HL-60 (cell line): ENCODE measurements around the gene ZNF804A.

Source experiments
- DNase-seq, 2 experiments: peaks; one replicate each; pipeline ENCODE4 v3.0.0-alpha.2; 2010 to 2020; ENCODE audit warnings: low read depth in 1 of 2, low spot score in 1 of 2
- H3K27ac ChIP-seq: fragments of 250-450 bp; sonication (Bioruptor Pico); replicated peaks from 2 replicates; pipeline ENCODE4 v1.5.1; 2020; ENCODE audit warnings: mild to moderate bottlenecking, moderate library complexity
- H3K27me3 ChIP-seq: fragments of 250-450 bp; sonication (Bioruptor Pico); 2 replicates; pipeline ENCODE4 v1.5.1; 2021; ENCODE audit warnings: mild to moderate bottlenecking, moderate library complexity; ENCODE audit not compliant: insufficient read depth, poor library complexity, severe bottlenecking
- H3K4me3 ChIP-seq: replicated peaks from 2 replicates; pipeline ENCODE4 v1.5.1; 2011; ENCODE audit warnings: mild to moderate bottlenecking, control low read depth, low read length; ENCODE audit not compliant: insufficient read depth
- GABPA ChIP-seq: IDR thresholded peaks from 2 replicates; pipeline ENCODE4 v1.6.1; 2012; ENCODE audit warnings: low read depth
- POLR2AphosphoS5 ChIP-seq: IDR thresholded peaks from 2 replicates; pipeline ENCODE4 v1.6.1; 2012; ENCODE audit warnings: low read depth
- SPI1 ChIP-seq: IDR thresholded peaks from 2 replicates; pipeline ENCODE4 v1.6.1; 2012; ENCODE audit warnings: low read depth, mild to moderate bottlenecking, borderline replicate concordance
- TF ChIP-seq, protein P1 (sequence below): IDR thresholded peaks from 2 replicates; pipeline ENCODE4 v1.6.1; 2012; ENCODE audit warnings: low read depth; ENCODE audit not compliant: insufficient replicate concordance
- TF ChIP-seq, protein P2 (sequence below): IDR thresholded peaks from one replicate; pipeline ENCODE4 v1.5.1; 2011; ENCODE audit warnings: low read length, control low read depth, inconsistent platforms; ENCODE audit not compliant: insufficient read depth

ZNF804A gene

GRCh38 chr2:184780384-184780783, 182.1 kb downstream of the ZNF804A start:
- no peak for DNase-seq
- TF ChIP-seq SPI1 (no peak), POLR2AphosphoS5 (no peak), GABPA (no peak)
- TF ChIP-seq, protein P1, sequence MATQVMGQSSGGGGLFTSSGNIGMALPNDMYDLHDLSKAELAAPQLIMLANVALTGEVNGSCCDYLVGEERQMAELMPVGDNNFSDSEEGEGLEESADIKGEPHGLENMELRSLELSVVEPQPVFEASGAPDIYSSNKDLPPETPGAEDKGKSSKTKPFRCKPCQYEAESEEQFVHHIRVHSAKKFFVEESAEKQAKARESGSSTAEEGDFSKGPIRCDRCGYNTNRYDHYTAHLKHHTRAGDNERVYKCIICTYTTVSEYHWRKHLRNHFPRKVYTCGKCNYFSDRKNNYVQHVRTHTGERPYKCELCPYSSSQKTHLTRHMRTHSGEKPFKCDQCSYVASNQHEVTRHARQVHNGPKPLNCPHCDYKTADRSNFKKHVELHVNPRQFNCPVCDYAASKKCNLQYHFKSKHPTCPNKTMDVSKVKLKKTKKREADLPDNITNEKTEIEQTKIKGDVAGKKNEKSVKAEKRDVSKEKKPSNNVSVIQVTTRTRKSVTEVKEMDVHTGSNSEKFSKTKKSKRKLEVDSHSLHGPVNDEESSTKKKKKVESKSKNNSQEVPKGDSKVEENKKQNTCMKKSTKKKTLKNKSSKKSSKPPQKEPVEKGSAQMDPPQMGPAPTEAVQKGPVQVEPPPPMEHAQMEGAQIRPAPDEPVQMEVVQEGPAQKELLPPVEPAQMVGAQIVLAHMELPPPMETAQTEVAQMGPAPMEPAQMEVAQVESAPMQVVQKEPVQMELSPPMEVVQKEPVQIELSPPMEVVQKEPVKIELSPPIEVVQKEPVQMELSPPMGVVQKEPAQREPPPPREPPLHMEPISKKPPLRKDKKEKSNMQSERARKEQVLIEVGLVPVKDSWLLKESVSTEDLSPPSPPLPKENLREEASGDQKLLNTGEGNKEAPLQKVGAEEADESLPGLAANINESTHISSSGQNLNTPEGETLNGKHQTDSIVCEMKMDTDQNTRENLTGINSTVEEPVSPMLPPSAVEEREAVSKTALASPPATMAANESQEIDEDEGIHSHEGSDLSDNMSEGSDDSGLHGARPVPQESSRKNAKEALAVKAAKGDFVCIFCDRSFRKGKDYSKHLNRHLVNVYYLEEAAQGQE, result no peak
- Histone ChIP-seq H3K27me3 (no peaks in the 10 kb centered on the region), H3K4me3 (no peak overlapping the region), H3K27ac (no peak overlapping the region)

DNA sequence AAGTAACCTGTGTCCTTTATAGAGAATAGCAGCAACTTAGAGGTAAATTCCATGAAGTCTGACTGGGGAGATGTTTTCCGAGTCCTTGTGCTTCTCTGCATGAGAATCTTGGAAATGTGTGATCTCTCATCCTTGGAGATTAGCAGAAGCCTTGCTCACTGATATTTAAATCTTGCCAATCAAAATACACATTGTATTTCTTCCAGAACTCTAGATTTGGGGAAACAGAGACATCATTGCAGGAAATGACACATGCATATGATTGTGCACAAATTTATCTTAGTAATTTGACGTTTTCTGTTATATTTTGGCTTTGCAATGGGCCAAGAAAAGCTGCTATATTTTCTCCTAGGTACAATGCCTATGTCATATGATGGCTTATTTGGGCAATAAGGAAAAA, 182.6 kb downstream of the ZNF804A start:
- no peak overlapping the region for H3K27ac ChIP-seq
- TF ChIP-seq, protein P2, sequence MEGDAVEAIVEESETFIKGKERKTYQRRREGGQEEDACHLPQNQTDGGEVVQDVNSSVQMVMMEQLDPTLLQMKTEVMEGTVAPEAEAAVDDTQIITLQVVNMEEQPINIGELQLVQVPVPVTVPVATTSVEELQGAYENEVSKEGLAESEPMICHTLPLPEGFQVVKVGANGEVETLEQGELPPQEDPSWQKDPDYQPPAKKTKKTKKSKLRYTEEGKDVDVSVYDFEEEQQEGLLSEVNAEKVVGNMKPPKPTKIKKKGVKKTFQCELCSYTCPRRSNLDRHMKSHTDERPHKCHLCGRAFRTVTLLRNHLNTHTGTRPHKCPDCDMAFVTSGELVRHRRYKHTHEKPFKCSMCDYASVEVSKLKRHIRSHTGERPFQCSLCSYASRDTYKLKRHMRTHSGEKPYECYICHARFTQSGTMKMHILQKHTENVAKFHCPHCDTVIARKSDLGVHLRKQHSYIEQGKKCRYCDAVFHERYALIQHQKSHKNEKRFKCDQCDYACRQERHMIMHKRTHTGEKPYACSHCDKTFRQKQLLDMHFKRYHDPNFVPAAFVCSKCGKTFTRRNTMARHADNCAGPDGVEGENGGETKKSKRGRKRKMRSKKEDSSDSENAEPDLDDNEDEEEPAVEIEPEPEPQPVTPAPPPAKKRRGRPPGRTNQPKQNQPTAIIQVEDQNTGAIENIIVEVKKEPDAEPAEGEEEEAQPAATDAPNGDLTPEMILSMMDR, result no peak
- no peak overlapping the region for H3K4me3 ChIP-seq
- no peak for DNase-seq
- H3K27me3 ChIP-seq, result no peaks in the 10 kb centered on the region

DNA sequence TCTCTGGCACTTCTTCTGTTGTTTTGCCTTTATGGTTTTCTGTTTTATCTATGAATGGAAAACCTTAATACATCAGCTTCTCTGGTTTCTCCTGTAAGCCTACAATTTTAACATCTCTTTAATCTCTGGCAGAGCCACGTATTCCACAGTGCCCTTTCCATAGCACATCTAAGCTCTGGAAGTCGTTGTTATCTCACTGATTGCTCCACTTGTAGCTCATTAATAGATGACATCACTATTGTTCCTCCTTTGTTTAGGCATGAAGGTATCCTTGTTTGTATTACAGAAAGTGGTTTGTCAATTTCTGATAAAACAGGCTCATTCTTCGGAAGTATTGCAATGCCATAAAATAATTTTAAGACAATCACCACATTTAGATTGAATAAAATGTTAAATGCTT, 185.2 kb downstream of the ZNF804A start:
- Histone ChIP-seq H3K27ac (no peak overlapping the region), H3K27me3 (no peaks in the 10 kb centered on the region), H3K4me3 (no peak overlapping the region)
- DNase-seq, result no peak
- TF ChIP-seq SPI1 (no peak), POLR2AphosphoS5 (no peak), GABPA (no peak)
- TF ChIP-seq, protein P2, result no peak
- TF ChIP-seq, protein P1, result no peak

DNA sequence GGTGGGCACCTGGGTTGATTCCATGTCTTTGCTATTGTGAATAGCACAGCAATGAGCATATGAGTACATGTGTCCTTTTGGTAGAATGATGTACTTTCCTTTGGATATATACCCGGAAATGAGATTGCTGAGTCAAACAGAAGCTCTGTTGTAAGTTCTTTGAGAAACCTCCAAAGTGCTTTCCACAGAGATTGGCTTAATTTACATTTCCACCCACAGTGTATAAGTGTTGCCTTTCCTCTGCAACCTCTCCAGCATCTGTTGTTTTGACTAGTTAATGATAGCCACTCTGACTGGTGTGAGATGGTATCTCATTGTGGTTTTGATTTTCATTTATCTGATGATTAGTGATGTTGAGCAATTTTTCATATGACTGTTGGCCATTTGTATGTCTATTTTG, 194.8 kb downstream of the ZNF804A start:
- no peak for TF ChIP-seq POLR2AphosphoS5
- TF ChIP-seq GABPA, result no peak
- TF ChIP-seq, protein P1, result no peak
- TF ChIP-seq, protein P2, result no peak
- TF ChIP-seq SPI1, result no peak
- Histone ChIP-seq H3K27me3 (no peaks in the 10 kb centered on the region), H3K4me3 (no peak overlapping the region), H3K27ac (no peak overlapping the region)
- no peak for DNase-seq
